A549 (cell line): ENCODE measurements around the gene CHST2.

Source experiments
- CBX2 ChIP-seq: fragments of 200-600 bp; sonication (generic); IDR thresholded peaks from 2 replicates; pipeline ENCODE4 v1.6.1; 2016; ENCODE audit warnings: low read depth, mild to moderate bottlenecking, borderline replicate concordance
- CTCF ChIP-seq: fragments of >200 bp; sonication (Bioruptor Twin); formaldehyde crosslinking; IDR thresholded peaks from 3 replicates; pipeline ENCODE4 v1.5.1; 2016
- EHMT2 ChIP-seq: fragments of 200-600 bp; sonication (generic); IDR thresholded peaks from 2 replicates; pipeline ENCODE4 v1.6.1; 2016; ENCODE audit warnings: antibody characterized with exemption, low read depth, mild to moderate bottlenecking, moderate library complexity
- ELK1 ChIP-seq: fragments of 150-350 bp; IDR thresholded peaks from 2 replicates; pipeline ENCODE4 v1.6.1; 2014; ENCODE audit warnings: low read depth, mild to moderate bottlenecking, low read length
- HOXA7 ChIP-seq: fragments of 250-450 bp; sonication (Bioruptor Pico); IDR thresholded peaks from 2 replicates; pipeline ENCODE4 v1.5.0; 2020; ENCODE audit warnings: mild to moderate bottlenecking, moderate library complexity
- HOXB13 ChIP-seq: fragments of 250-450 bp; sonication (Bioruptor Pico); IDR thresholded peaks from 2 replicates; pipeline ENCODE4 v1.5.0; 2020; ENCODE audit warnings: low read depth, mild to moderate bottlenecking, moderate library complexity
- JUN ChIP-seq, 2 experiments: fragments of >200 bp; sonication (Bioruptor Twin); formaldehyde crosslinking; IDR thresholded peaks; 2 replicates in 1 of 2; 3 replicates in 1 of 2; pipeline ENCODE4 v1.6.1; 2016 to 2017
- MAX ChIP-seq: IDR thresholded peaks from 2 replicates; pipeline ENCODE4 v1.6.1; 2012
- MYC ChIP-seq: IDR thresholded peaks from 2 replicates; pipeline ENCODE4 v1.6.1; 2012; ENCODE audit warnings: mild to moderate bottlenecking, inconsistent platforms, low read length, improper control_type of control experiment, borderline replicate concordance
- NR3C1 ChIP-seq: fragments of >200 bp; sonication (Bioruptor Twin); formaldehyde crosslinking; IDR thresholded peaks from 3 replicates; pipeline ENCODE4 v1.6.1; 2017
- POLR2A ChIP-seq: IDR thresholded peaks from 2 replicates; pipeline ENCODE4 v1.6.1; 2012; ENCODE audit warnings: mild to moderate bottlenecking, low read length
- POLR2AphosphoS2 ChIP-seq: conservative IDR thresholded peaks from 2 replicates; pipeline ENCODE4 v1.6.1; 2012; ENCODE audit warnings: low read length, improper control_type of control experiment, inconsistent platforms
- SREBF2 ChIP-seq: fragments of 450-650 bp; IDR thresholded peaks from 2 replicates; pipeline ENCODE4 v1.6.1; 2014; ENCODE audit warnings: mild to moderate bottlenecking, moderate library complexity
- TF ChIP-seq, protein P1 (sequence below): fragments of >200 bp; sonication (Bioruptor Twin); formaldehyde crosslinking; IDR thresholded peaks from 2 replicates; pipeline ENCODE4 v1.6.1; 2016

DNA sequence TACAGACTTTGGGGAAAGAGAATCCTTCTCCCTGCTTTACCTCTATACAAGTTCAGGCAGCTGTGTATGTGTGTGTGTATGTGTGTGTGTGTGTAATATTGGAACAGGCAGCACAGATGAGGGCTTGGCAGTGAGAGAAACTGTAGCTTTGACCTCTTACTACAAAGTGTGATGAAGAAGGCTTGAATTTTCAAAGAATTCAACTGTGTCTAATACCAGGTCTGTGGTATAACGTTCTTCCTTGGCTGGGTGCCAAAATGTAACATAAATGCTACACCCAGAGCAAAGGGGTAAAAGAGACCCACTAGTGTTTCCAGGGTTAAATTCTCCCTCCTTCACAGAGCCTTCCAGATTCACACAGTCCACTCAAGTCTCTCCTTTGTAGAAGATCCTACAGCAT lies 51.1 kb downstream of the CHST2 start:
- TF ChIP-seq CTCF: no peak
- no peak for TF ChIP-seq HOXA7 (CRISPR knock-in tag)
- no peak for TF ChIP-seq MAX
- TF ChIP-seq POLR2AphosphoS2: no peak
- TF ChIP-seq CBX2: no peak
- no peak for TF ChIP-seq POLR2A
- no peak for TF ChIP-seq NR3C1
- no peak for TF ChIP-seq ELK1
- no peak for TF ChIP-seq MYC
- TF ChIP-seq HOXB13 (CRISPR knock-in tag): no peak
- no peak for TF ChIP-seq JUN (IDR thresholded peaks at IDR 0.05)
- no peak for TF ChIP-seq EHMT2
- TF ChIP-seq SREBF2: no peak
- TF ChIP-seq, protein P1, sequence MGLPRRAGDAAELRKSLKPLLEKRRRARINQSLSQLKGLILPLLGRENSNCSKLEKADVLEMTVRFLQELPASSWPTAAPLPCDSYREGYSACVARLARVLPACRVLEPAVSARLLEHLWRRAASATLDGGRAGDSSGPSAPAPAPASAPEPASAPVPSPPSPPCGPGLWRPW: no peak
